Breast epithelium (tissue), 3 donors: ENCODE data around the gene HM13.
"Not testable (repeated sequence)": the region's sequence is repeated elsewhere in the genome, so short reads cannot be mapped to it uniquely, and the experiment has no call there.

Experiments used
- CTCF ChIP-seq, 3 donors: fragments of 450-650 bp; IDR thresholded peaks; one replicate each; pipeline ENCODE4 v1.5.1; 2016 to 2017; ENCODE audit warnings: antibody characterized with exemption in 3 of 3, mild to moderate bottlenecking in 3 of 3, moderate library complexity in 3 of 3
- POLR2A ChIP-seq: fragments of 450-650 bp; IDR thresholded peaks from one replicate; pipeline ENCODE4 v1.6.1; 2016; ENCODE audit warnings: antibody characterized with exemption, mild to moderate bottlenecking, moderate library complexity
- POLR2AphosphoS5 ChIP-seq, 3 donors: sonication (generic); formaldehyde crosslinking; IDR thresholded peaks; one replicate each; pipeline ENCODE4 v1.6.1; 2017; ENCODE audit warnings: antibody characterized with exemption in 3 of 3

- TF ChIP-seq POLR2AphosphoS5 (IDR thresholded peaks at IDR 0.05); CTCF (IDR thresholded peaks at IDR 0.05); POLR2A: not testable (repeated sequence)
Observed at GRCh38 chr20:31612271-31612640, 98.0 kb downstream of the HM13 start.
